NCI-H2227 treated with DMSO at 0.1 percent for 48 hours (cell line): ENCODE measurements around the gene OR51V1.
A peak's percentile ranks its signal among the peaks of the same experiment; 100 is the strongest.

Experiments used
- DNase-seq: peaks from one replicate; lab custom pipeline; 2025; lab: John Stamatoyannopoulos, UW

OR51V1 gene

GRCh38 chr11:5230266-5230665 is 29.8 kb upstream of the OR51V1 start:
- no peak for DNase-seq

- DNase-seq, result no peak
These were observed 29.3 kb upstream of the OR51V1 start for GRCh38 chr11:5229796-5230195.

- no peak for DNase-seq
These were observed 28.9 kb upstream of the OR51V1 start for GRCh38 chr11:5229356-5229755.

GRCh38 chr11:5228124-5228523 is 27.6 kb upstream of the OR51V1 start:
- no peak for DNase-seq

GRCh38 chr11:5227681-5228080 is 27.2 kb upstream of the OR51V1 start:
- DNase-seq, result no peak

GRCh38 chr11:5226732-5227310 is 26.3 kb upstream of the OR51V1 start, which contains the start of gene HBB:
TSS of gene HBB (minus strand) at chr11:5227071. CDS start at chr11:5227021, 50 bp downstream.
- DNase-seq, result peak; percentile 15

- DNase-seq, result no peak
These were observed 25.0 kb upstream of the OR51V1 start for GRCh38 chr11:5225480-5225871.

- DNase-seq, result no peak
These were observed 24.3 kb upstream of the OR51V1 start for GRCh38 chr11:5224538-5225479.

GRCh38 chr11:5223686-5224085 is 23.2 kb upstream of the OR51V1 start:
- DNase-seq, result no peak

GRCh38 chr11:5223146-5223545 is 22.7 kb upstream of the OR51V1 start:
- no peak for DNase-seq

GRCh38 chr11:5210376-5210885 is 9.9 kb upstream of the OR51V1 start:
- no peak for DNase-seq

GRCh38 chr11:5204787-5205186 is 4.3 kb upstream of the OR51V1 start:
- no peak for DNase-seq

- no peak for DNase-seq
These were observed 2.9 kb upstream of the OR51V1 start for GRCh38 chr11:5203366-5203765.

- no peak for DNase-seq
These were observed 2.2 kb downstream of the OR51V1 start for GRCh38 chr11:5198285-5198684.

- no peak for DNase-seq
These were observed 2.9 kb downstream of the OR51V1 start for GRCh38 chr11:5197536-5197935.

- DNase-seq, result no peak
These were observed 3.8 kb downstream of the OR51V1 start for GRCh38 chr11:5196731-5197130.

GRCh38 chr11:5196067-5196466 is 4.4 kb downstream of the OR51V1 start:
- no peak for DNase-seq

- DNase-seq, result no peak
These were observed 7.7 kb downstream of the OR51V1 start for GRCh38 chr11:5192738-5193137.

GRCh38 chr11:5188201-5188600 is 12.3 kb downstream of the OR51V1 start:
- DNase-seq, result no peak

GRCh38 chr11:5178046-5178837 is 22.2 kb downstream of the OR51V1 start:
- DNase-seq, result no peak

- no peak for DNase-seq
These were observed 25.5 kb downstream of the OR51V1 start for GRCh38 chr11:5174934-5175333.

- no peak for DNase-seq
These were observed 28.6 kb downstream of the OR51V1 start for GRCh38 chr11:5171856-5172255.
